Hypothalamus (tissue), 51 donors: ENCODE measurements around the gene MGAT4D.
"Not testable (repeated sequence)": the region's sequence is repeated elsewhere in the genome, so short reads cannot be mapped to it uniquely, and the experiment has no call there.

Source experiments
- DNase-seq, 51 donors: peaks; one replicate each; lab custom pipeline; 2025; lab: John Stamatoyannopoulos, UW

The MGAT4D gene

DNA sequence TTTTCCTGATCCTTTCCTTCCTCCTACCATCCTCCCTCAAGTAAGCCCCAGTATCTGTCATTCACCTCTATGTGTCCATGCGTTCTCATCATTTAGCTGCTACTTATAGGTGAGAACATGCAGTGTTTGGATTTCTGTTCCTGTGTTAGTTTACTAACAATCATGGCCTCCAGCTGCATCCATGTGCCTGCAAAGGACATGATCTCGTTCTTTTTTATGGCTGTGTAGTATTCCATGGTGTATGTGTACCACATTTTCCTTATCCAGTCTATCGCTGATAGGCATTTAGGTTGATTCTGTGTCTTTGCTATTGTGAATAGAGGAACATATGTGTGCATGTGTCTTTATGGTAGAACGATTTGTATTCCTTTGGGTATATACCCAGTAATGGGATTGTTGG lies 53.7 kb downstream of the MGAT4D start:
- not testable (repeated sequence) for DNase-seq

DNA sequence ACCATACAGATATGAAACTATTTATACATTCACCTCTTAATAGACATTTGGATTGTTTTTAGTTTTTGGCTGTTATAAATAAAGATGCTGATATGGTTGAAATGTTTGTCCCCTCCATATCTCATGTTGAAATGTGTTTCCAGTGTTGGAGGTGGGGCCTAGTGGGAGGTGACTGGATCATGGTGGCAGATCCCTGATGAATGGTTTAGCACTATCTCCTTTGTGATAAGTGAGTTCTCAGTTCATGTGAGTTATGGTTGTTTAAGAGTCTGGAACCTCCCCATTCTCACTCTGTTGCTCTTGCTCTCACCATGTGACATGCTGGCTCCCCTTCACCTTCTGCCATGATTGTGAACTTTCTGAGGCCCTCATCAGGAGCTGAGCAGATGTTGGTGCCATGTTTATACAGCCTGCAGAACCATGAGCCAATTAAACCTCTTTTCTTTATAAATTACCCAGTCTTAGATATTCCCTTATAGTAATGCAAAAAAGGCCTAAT lies 58.4 kb downstream of the MGAT4D start:
- no peak for DNase-seq

DNA sequence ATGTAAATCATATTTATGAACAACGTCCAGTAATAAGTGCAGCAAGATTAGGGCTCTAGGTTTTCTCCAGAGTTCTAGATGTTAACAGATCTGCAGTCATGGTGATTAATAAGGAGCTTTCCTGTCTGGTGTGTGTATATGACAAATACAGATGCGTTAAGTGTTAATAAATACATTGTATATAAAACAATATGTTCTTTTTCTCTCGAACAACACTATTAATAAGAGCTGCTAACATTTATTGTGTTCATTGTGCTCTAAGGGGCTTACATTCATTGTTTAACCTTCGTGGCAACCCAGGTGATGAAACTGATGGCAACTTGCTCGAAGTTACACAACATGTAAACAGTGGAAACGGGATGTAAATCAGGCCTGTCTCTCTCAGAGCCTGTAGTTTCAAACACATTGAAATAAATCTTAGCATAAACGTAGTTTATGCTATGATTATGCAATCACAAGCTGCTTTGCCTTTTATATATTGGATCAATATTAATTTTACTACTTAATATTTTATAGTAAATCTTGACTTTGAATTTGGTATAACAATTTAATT lies 70.1 kb downstream of the MGAT4D start:
- no peak for DNase-seq

DNA sequence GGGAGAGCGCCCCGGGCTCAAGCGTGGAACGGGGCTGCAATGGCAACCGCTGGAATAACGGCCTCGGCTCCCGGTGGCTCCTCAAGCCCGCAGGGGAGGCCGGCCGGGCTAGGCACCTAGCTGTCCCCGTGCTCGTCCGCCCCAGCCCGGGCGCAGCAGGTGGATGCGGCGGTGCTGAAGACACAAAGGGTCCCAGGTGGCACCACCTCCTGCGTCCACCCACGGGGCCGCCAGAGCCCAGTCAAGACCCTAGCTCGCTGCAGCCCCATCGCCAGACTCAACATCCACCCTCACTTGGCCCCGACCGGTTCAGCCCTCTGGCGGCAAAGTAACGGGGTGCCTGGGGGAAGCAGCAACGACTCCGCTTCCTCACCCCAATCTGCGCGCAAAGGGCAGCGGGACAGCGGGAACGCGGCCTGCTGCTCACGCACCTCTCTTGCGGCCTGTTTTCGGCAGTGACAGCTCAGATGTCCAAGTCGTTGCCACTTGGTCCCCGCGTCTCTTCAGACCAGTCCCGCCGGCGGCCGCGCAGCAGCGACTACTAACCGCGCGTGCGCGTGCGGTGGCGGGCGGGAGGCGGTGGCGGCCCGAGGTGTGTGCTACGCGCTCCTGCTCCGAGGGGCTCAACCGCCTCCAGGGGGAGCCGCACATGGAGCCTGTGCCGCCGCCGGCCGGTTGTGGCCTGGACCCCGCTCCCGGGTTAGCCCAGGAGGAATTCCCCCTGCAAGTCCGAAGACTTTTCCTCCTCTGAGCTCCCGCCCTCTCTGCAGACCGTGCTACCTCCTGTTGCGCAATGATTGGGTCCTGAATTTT lies 70.8 kb downstream of the MGAT4D start, which contains the start of gene CLGN:
TSS of gene CLGN (minus strand) at position 543 of the 813 bp plus-strand sequence. CDS start 14,570 bp downstream, outside the sequence.
- DNase-seq = peak in 47 of 51 donors; percentile 4 to 81 (median 40)

DNA sequence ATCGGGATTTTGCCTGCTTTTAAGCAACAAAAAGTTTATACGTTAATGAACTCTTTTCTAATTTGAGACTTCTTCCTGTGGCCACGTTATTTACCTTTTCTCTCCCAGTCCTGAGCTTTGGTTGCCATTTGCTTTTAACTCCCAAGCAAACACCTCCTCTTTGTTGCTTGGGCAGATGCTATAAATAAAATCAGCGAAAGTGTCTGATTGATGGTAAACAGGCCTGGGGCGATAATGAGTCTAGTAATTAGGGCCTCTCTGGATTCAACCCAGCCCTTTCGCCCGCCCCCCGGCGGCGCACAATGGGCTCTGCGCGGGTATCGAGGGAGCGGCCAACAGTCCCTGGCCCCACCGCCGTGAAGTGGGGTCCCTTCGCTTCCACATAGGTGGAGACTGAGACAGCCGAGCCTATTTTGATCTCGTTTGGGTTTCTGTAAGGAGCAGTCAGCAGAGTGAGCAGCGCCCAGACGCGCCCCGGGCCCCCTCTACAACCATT lies 71.4 kb downstream of the MGAT4D start:
- peak in 10 of 51 donors; percentile 0 to 34 (median 22) for DNase-seq

DNA sequence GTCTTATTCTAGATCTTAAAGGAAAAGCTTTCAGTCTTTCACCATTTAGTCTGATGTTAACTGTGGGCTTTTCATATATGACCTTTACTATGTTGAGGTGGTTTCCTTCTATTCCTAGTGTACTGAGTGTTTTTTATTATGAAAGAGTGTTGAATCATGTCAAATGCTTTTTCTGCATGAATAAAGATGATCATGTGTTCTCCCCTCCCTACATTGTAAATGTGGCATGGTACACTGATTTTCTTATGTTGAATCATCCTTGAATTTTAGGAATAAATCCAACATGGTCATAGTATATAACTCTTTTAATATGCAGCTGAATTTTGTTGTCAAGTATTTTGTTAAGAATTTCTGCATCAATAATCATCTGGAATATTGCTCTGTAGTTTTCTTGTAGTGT lies 75.0 kb downstream of the MGAT4D start:
- no peak for DNase-seq

DNA sequence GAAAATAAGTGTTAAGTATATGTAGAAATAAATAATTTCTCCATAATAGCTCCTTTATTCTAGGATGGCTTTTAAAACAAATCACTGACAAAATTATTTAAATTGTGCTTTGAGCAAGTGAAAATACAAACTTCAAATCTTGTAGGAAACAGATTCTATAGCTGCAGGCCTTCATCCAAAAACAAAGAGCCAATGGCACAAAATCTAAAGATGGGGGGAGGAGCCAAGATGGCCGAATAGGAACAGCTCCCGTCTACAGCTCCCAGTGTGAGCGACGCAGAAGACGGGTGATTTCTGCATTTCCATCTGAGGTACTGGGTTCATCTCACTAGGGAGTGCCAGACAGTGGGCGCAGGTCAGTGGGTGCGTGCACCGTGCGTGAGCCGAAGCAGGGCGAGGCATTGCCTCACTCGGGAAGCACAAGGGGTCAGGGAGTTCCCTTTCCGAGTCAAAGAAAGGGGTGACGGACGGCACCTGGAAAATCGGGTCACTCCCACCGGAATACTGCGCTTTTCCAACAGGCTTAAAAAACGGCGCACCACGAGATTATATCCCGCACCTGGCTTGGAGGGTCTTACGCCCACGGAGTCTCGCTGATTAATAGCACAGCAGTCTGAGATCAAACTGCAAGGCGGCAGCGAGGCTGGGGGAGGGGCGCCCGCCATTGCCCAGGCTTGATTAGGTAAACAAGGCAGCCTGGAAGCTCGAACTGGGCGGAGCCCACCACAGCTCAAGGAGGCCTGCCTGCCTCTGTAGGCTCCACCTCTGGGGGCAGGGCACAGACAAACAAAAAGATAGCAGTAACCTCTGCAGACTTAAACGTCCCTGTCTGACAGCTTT lies 84.7 kb downstream of the MGAT4D start:
- not testable (repeated sequence) for DNase-seq

DNA sequence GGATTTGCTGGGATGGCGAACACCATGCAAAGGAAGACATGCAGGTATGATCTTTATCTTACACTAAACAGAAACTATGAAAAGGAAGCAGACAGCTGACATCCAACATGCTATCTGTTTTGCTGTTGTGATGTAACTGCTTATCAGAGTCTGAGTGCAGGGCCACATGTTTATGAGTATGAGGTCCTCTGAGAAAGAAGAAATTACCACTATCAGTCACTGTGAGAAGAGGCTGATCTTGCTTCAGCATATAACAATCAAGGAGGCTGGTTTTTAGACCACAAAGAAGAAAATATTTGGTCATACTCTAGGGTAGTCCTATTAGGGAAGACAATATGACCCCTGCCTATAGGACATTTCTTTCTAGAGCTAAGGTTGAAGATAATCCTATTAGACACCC lies 89.1 kb downstream of the MGAT4D start:
- DNase-seq = no peak

DNA sequence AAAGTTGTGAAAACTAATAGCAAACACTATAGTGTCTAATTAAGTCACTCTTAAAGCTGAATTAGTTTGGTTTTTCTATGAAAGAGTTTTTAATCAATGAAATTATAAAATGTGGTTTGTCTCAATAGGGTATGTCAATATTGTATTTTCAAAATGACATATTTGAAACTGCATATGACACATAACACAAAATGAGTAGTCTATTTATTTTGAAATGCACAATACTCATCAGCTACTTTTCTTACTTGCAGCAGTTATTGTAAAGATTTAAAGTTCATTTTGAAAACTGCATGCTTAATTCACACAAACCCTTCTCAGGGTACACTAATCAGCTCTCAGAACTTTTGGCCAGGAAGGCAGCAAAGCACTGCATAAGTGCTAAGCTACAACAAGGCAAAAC lies 91.8 kb downstream of the MGAT4D start:
- no peak for DNase-seq

DNA sequence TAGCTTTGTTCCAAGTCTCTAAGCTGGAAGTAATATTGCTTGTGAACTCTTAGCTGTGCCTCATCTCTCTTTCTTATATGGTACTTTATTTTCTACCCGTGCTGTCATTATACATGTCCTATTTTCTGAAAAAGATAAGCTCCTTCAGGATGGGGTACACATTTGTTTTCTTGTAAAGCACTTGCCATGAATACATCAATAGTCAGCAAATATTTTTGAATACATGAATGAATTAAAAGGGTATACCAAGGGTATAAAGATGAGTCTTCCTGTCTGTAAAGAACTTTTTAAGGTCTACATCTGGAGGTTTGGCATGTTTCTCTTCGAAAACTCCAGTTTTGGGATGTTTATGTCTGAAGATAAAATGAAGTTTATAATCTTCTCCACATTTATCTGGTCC lies 98.0 kb downstream of the MGAT4D start:
- DNase-seq = no peak

DNA sequence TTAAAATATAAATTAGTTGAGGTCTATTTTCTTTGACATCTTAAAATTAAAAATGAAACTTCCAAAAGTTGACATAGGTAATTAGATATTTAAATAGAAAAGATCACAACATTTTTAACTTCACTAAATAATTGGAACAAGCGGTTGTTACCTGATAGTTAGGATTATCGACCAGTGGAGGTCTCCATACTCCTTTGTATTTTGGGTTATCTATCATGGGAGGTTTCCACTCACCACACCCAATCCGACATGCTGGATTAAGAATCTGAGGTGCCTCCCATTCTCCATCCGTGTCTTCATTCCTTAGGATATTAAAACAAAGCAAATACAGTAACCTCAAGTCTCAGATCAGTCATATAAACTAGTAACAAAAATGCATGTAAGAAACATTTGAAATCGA lies 102.4 kb downstream of the MGAT4D start:
- DNase-seq = no peak
